ENCODE measurements around the gene DLL1.

The DLL1 gene

DNA sequence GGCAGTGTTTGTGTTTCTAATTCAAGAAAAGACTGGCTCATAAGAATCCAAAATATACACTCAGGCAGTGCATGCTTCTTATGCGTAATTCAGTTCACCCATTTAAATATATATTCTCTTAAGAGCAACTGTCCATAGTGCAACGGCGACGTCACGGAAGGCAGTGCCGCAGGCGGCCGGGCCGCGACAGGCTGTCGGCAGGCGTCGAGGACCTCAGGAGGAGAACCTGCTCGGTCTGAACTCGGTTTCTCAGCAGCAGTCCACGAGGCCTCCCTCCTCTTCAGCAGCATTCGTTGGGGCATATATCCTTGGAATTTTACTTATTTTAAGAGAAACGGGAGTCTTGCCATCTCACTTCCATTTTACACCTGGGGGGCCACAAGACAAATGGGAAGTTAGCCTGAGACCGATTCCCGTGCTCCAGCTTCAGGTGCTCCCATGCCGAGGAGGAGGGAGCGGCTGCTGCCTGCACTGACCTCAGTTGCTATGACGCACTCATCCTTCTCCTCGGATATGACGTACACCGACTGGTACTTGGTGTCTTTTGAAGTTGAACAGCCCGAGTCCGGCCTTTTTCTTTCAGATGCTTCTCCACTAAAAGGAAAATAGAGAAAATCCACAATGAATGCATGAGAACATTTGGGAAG, 8.2 kb downstream of the DLL1 start:
- DNase-seq (ENCODE audit: low spot score) = no peak
- TF ChIP-seq, protein P1, sequence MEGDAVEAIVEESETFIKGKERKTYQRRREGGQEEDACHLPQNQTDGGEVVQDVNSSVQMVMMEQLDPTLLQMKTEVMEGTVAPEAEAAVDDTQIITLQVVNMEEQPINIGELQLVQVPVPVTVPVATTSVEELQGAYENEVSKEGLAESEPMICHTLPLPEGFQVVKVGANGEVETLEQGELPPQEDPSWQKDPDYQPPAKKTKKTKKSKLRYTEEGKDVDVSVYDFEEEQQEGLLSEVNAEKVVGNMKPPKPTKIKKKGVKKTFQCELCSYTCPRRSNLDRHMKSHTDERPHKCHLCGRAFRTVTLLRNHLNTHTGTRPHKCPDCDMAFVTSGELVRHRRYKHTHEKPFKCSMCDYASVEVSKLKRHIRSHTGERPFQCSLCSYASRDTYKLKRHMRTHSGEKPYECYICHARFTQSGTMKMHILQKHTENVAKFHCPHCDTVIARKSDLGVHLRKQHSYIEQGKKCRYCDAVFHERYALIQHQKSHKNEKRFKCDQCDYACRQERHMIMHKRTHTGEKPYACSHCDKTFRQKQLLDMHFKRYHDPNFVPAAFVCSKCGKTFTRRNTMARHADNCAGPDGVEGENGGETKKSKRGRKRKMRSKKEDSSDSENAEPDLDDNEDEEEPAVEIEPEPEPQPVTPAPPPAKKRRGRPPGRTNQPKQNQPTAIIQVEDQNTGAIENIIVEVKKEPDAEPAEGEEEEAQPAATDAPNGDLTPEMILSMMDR (IDR thresholded peaks at IDR 0.05) = no peak
- H3K27ac ChIP-seq = no peak overlapping the region

DNA sequence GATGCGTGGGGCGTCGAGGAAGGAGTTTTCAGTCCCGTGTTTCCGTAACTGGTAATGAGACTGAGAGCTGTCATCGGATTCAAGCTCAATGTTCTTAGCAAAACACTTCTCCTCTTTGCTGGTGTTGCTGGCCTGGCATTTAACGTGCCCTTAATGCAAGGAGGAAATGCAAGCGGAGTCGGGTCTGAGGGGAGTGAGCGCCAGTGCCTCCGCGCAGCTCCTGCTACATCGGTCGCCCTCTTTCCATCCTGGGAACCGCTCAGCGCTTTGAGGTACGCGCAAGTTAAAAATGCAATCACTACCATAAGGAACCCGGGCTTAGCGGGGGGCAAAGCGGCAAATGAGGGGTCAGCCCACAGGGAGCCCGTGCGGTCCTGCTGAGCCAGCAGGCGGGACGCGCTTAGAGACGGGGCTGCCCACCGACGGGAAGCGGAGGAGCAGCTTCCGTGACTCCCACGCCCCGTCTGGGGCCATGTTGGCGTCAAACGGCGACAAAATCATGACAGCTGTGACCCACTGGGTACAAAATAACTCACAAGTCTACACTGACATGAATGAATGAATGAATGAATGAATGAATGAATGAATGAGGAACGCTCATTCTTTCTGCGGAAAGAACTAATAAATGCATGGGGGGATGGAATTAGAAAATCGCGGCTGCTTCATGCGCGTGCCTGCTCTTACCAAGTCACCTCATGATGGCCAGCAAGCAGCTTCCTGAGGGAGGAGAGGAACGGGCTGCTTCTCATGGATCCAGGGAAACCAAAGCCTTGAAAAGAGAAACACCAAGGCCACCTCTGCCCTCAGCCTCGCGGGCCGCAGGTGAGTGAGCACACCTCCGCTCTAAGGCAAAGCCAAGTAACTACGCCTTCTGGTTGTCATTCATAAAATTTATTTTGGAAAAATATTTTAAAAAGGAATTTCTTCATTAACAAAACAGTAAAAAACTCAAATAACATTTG, 9.3 kb downstream of the DLL1 start:
- DNase-seq (ENCODE audit: low spot score) = no peak
- TF ChIP-seq, protein P1 (IDR thresholded peaks at IDR 0.05) = no peak

More for the DNA sequence above, 8.2 kb downstream of the DLL1 start:
- no peak overlapping the region for H3K4me3 ChIP-seq

DNA sequence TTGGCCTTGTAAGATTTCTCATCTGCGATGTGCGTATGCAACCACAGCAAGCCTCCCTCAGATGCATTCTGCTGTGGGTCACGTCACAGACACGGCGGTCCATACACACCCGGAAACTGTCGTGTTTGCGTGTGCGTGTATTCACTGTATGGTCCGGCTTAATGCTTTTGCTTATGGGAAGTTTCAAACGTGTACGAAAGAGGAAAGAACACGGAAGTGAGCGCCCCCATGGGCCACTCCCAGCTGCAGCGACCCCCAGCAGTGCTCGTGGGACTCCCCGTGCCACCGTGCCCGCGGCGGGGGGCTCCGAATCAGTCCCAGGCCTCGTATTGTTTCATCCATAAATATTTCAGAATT, 10.2 kb downstream of the DLL1 start:
- TF ChIP-seq, protein P1 (IDR thresholded peaks at IDR 0.05) = no peak
- DNase-seq (ENCODE audit: low spot score) = no peak
- Histone ChIP-seq H3K4me3 (peak overlapping the region; percentile 58), H3K27ac (peak overlapping the region in 1 of 2 donors; percentile 58)

More for the DNA sequence above, 9.3 kb downstream of the DLL1 start:
- H3K27ac ChIP-seq = no peak overlapping the region
- no peak overlapping the region for H3K4me3 ChIP-seq

DNA sequence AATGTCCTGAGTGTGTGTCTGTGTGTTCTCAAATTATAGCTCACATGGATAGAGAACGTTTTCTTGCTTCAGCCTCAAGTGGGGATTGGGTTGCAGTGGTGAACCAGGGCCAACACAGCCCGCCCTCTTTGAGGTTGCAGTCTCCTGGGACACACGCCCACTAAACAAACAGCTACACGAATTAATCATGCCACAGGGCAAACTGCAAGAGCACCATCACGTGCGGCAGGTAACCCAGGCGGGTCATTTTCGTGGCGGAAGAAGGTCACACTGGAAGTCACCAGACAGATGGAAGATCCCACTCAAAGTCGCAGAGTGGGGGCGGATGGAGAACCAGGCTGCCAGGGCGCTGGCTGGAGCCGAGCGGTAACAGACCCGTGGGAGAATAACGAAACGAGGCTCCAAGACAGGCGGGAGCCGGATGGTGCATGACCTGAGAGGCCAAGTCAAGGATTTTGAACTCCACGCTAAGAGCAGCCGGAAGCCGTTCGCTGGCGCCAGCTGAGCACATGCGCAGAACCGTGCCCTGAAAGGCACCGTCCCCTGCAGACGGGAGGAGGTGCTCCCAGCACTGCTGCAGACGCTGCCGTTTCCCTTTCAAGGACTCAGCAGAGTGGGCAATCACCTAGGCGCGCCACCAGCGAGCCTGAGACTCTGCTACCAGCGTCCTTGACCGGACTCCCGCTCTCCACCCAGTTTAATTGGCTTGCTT, 10.7 kb downstream of the DLL1 start:
- TF ChIP-seq, protein P1 (IDR thresholded peaks at IDR 0.05) = no peak
- peak overlapping the region; percentile 25 to 58 for H3K27ac ChIP-seq
- peak overlapping the region; percentile 58 for H3K4me3 ChIP-seq
- DNase-seq (ENCODE audit: low spot score) = no peak

DNA sequence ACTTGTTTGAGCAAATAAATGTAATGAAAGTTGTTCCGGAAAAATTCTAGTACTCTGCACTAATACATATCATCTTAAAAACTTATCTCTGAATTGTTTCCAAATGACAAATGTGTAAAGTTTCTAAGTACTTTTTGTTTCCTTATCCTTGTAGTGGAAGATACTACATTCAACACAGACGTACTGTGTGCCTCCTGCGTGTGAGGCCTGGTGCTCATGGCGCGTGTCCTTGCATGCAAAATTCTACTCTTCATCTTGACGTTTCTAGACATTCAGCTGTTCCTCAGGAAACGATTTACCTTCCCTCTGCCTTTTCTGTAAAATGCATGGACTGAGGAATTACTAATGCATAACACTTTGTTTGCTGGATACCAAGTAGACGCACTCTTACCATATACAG, 11.5 kb downstream of the DLL1 start:
- no peak for DNase-seq (ENCODE audit: low spot score)
- TF ChIP-seq, protein P1 (IDR thresholded peaks at IDR 0.05) = no peak
- Histone ChIP-seq H3K4me3 (no peak overlapping the region), H3K27ac (peak overlapping the region in 1 of 2 donors; percentile 58)

DNA sequence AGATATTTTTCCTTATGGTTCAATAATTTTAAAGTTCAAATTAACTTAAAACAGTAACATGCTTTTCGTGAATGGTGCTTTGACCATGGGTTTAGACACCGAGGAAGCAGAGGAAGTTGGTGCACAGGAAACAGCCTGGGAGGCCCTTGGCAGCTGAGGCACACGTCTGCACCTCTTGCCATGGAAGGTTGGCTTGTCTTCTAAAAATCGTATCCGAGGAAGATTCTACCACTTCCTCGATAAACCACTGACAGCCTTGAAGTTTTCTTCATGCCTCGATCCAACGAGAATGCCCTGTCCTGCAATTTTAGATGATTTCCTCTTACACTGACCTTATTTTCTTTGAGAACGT, 12.2 kb downstream of the DLL1 start:
- no peak for DNase-seq (ENCODE audit: low spot score)
- no peak overlapping the region for H3K27ac ChIP-seq
- TF ChIP-seq, protein P1 (IDR thresholded peaks at IDR 0.05) = no peak
- no peak overlapping the region for H3K4me3 ChIP-seq

Data from coronary artery (tissue), 2 donors.